ENCODE measurements around the gene TMC1.

The TMC1 gene

DNA sequence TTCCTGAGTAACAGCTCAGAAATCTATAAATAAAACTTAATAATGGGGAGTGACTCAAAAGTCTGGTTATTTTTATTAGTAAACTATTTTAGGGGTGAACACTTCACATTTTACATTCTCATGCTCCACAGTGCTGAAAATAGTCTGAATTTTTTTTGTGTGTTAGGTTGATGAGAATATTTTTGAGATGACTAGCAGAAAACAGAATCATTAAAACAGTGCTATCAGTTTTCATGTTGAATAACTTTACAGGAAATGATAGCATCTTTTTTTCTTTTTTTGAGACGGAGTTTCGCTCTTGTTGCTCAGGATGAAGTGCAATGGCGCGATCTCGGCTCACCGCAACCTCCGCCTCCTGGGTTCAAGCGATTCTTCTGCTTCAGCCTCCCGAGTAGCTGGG is 60.3 kb downstream of the TMC1 start:
- H3K4me1 ChIP-seq, result no peaks in the 10 kb centered on the region

GRCh38 chr9:72583370-72583769 is 62.0 kb downstream of the TMC1 start:
- Histone ChIP-seq H3K4me3 (ENCODE audit: low read depth, low read length) (no peak overlapping the region), H3K9me3 (ENCODE audit: control insufficient read depth, low read length) (no peaks in the 10 kb centered on the region), H3K4me1 (no peaks in the 10 kb centered on the region), H3K36me3 (ENCODE audit: control insufficient read depth, insufficient read depth, low read length) (no peaks in the 10 kb centered on the region), H3K4me2 (ENCODE audit: low read length) (no peak overlapping the region), H3K27me3 (ENCODE audit: control insufficient read depth, insufficient read depth, low read length) (no peaks in the 10 kb centered on the region), H3K27ac (no peak overlapping the region), H2AFZ (no peak overlapping the region), H3K79me2 (no peaks in the 10 kb centered on the region), H3K9ac (no peak overlapping the region)
- TF ChIP-seq, protein P1, sequence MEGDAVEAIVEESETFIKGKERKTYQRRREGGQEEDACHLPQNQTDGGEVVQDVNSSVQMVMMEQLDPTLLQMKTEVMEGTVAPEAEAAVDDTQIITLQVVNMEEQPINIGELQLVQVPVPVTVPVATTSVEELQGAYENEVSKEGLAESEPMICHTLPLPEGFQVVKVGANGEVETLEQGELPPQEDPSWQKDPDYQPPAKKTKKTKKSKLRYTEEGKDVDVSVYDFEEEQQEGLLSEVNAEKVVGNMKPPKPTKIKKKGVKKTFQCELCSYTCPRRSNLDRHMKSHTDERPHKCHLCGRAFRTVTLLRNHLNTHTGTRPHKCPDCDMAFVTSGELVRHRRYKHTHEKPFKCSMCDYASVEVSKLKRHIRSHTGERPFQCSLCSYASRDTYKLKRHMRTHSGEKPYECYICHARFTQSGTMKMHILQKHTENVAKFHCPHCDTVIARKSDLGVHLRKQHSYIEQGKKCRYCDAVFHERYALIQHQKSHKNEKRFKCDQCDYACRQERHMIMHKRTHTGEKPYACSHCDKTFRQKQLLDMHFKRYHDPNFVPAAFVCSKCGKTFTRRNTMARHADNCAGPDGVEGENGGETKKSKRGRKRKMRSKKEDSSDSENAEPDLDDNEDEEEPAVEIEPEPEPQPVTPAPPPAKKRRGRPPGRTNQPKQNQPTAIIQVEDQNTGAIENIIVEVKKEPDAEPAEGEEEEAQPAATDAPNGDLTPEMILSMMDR (IDR thresholded peaks at IDR 0.05), result no peak

More for the DNA sequence above, 60.3 kb downstream of the TMC1 start:
- H3K79me2 ChIP-seq, result no peaks in the 10 kb centered on the region
- no peak overlapping the region for H3K9ac ChIP-seq
- no peak overlapping the region for H3K4me2 ChIP-seq (ENCODE audit: low read length)
- TF ChIP-seq, protein P1 (IDR thresholded peaks at IDR 0.05), result no peak
- no peak overlapping the region for H2AFZ ChIP-seq
- no peak overlapping the region for H3K27ac ChIP-seq
- no peaks in the 10 kb centered on the region for H3K36me3 ChIP-seq (ENCODE audit: control insufficient read depth, insufficient read depth, low read length)
- no peaks in the 10 kb centered on the region for H3K9me3 ChIP-seq (ENCODE audit: control insufficient read depth, low read length)
- H3K4me3 ChIP-seq (ENCODE audit: low read depth, low read length), result no peak overlapping the region
- no peaks in the 10 kb centered on the region for H3K27me3 ChIP-seq (ENCODE audit: control insufficient read depth, insufficient read depth, low read length)

DNA sequence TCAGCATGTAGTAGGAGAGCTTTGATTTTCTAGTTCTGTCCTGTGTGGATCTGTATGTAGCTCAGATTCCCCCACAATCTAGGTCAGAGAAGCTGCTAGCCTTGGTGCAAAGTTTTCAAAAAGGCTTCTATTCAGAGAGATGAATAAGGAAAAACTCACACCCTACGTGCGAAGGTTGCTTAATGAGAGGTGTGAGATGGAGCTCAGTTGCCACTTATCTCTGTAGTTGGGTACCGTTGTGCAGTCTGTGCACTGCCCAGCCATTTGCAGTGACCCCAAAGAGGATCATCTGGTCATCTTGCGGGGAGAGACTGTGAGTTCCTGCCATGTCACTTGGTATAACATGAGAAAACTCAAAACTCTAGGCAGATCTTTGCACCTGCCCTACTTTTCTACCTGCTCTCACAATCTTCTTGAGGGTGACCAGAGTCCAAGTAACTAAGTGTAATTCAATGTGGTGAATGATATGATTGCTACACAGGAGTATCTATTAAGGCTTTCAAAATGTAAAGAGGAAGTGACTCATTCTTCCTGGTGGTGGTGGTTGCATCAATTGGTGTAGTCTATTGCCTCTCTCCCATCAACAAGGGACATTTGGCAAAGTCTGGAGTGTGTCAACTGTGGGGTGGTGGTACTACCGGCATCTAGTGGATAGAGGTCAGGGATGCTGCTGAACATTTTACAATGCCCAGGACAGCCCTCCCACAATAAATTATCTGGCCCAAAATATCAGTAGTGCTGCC is 65.2 kb downstream of the TMC1 start:
- Histone ChIP-seq H3K36me3 (ENCODE audit: control insufficient read depth, insufficient read depth, low read length) (no peaks in the 10 kb centered on the region), H3K4me1 (no peaks in the 10 kb centered on the region), H3K4me3 (ENCODE audit: low read depth, low read length) (no peak overlapping the region), H3K79me2 (no peaks in the 10 kb centered on the region), H3K4me2 (ENCODE audit: low read length) (no peak overlapping the region), H3K27me3 (ENCODE audit: control insufficient read depth, insufficient read depth, low read length) (no peaks in the 10 kb centered on the region), H3K9ac (no peak overlapping the region), H3K27ac (no peak overlapping the region), H3K9me3 (ENCODE audit: control insufficient read depth, low read length) (no peaks in the 10 kb centered on the region), H2AFZ (no peak overlapping the region)
- TF ChIP-seq, protein P1 (IDR thresholded peaks at IDR 0.05), result no peak

GRCh38 chr9:72588336-72588735 is 66.9 kb downstream of the TMC1 start:
- no peak overlapping the region for H3K27ac ChIP-seq
- no peaks in the 10 kb centered on the region for H3K4me1 ChIP-seq

More at GRCh38 chr9:72588336-72588735, 66.9 kb downstream of the TMC1 start:
- no peak overlapping the region for H3K4me2 ChIP-seq (ENCODE audit: low read length)
- H3K79me2 ChIP-seq, result no peaks in the 10 kb centered on the region
- H3K27me3 ChIP-seq (ENCODE audit: control insufficient read depth, insufficient read depth, low read length), result no peaks in the 10 kb centered on the region
- no peak overlapping the region for H2AFZ ChIP-seq
- no peaks in the 10 kb centered on the region for H3K9me3 ChIP-seq (ENCODE audit: control insufficient read depth, low read length)
- H3K4me3 ChIP-seq (ENCODE audit: low read depth, low read length), result no peak overlapping the region
- no peaks in the 10 kb centered on the region for H3K36me3 ChIP-seq (ENCODE audit: control insufficient read depth, insufficient read depth, low read length)
- TF ChIP-seq, protein P1 (IDR thresholded peaks at IDR 0.05), result no peak
- H3K9ac ChIP-seq, result no peak overlapping the region

All from parathyroid adenoma (tissue), 2 donors.